ENCODE data around the gene PRR7.

The PRR7 gene

DNA sequence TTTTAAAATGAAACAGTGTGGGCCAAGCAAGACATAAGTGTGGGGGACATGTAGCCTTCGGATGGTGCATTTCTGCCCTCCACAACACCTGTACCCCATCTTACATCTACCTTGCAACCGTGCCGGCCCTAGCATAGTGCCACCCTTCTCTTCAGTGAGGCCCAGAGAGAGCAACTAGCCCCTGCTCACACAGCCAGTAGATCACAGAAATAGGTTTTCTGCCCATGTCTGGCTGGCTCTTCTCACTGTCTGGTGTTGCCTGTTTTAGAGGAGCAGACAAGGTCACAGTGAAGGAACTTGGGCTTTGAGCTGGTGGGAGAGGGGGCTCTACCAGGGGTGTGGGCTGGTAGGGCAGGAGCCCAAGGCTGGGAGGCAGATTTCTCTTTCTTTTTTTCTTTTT is 39.6 kb downstream of the PRR7 start:
- no peak for DNase-seq

DNA sequence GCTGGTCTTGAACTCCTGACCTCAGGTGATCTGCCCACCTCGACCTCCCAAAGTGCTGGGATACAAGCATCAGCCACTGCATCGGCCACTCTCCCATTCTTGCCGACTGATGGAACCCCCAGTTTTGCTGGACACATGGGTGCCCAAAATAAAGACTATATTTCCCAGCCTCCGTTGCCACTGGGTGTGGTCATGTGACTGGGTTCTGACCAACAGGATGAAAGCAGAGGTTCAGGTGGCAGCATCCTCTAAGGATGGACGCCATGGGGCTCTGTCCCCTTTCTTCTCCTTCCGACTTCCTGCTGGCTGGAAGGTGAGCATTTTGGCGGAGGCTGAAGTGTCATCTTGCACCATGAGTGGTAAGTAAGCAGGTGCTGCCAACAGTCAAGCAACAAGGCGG is 40.5 kb downstream of the PRR7 start:
- no peak for DNase-seq

DNA sequence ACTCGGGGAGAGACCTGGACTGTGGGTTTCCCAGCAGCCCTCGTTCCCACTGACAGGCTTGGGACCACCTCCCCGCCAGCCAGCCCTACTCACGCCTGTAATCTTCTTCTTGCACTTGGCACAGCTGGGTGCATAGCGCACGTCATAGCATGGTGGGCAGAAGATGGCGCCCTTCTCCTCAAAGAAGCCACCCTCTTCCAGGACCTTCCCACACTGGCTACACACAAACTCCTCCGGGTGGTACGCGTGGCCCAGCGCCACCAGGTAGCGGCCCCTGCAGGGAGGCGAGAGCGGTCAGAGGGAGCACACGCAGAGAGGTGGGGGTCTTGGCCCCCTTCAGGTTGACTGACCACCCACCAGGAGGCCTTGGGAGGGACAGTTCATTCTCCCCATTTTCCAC is 41.4 kb downstream of the PRR7 start:
- DNase-seq: no peak

DNA sequence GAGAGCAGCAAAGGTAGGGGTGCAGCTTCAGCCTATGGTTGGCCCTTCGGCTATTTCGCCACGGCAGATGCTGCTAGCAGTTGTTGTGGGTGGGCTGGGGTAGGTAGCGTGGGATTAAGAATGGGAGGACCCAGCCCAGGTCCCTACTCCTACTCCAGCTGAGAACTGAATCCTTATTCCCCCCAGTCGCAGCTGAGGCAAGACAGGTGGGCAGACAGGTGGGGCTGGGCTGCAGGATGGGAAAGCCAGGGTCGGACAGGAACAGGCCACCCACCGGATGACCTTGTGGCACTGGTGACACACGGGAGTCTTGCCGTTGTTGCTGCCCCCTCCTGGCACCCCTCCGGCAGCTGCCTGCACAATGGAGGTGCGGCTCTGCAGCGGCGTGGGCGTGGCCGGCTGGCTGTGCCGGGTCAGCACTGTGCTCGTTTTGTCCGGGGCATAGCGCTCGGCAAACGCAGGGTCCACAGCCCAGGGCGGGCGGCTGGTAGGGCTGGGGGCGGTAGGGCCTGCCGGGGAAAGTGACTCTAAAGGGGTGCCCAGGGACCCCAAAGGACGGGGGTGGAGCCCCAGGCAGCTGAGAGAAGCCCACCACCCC is 42.6 kb downstream of the PRR7 start:
- DNase-seq: no peak

DNA sequence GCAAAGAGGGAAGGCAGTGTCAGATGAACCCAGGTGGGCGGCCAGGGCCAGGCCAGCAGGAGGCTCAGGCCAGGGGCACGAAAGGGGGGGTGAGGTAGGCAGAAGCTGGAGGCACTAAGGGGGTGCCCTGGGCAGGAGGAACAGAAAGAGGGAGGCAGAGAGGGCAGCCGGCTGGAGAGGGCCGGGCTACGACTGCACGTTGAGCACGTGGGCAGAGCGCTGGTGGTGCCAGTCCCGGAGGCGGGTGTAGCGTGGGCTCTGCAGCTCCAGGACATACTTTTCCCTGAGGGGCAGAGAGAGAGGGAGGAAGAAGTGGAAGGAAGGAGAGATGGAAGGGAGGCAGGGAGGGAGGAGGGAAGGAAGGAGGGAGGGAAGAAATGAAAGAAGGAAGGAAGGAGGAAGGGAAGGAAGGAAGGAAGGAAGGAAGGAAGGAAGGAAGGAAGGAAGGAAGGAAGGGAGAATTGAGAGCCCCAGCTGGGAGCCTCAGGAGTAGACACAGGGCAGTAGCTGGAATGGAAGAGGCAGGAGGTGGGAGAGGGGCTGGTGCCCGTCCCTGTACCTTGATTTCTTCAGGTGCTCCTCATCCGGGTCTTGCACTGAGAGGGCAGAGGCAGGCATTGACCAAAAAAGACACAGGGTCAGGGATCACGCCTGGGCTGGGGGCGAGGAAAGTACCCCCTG is 43.8 kb downstream of the PRR7 start:
- DNase-seq: no peak

DNA sequence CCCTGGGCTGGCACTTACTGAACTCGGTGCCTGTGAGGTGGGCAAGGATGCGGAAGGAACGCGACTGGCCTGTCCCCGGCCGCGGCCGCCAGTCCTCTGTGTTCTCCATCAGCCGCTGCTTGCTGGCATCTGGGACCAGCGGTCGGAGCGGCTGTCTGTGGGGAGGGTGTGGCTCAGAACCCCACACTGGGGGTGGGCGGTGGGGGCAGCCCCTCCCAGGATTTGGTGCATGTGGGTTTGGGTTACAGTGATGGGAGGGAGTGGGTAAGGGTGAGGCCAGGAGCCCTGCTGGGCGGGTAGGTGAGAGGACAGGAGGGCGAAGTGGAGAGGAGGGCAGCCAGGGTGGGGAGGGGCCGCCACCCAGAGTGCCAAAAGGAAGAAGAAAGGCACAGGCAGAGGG is 44.4 kb downstream of the PRR7 start:
- no peak for DNase-seq

DNA sequence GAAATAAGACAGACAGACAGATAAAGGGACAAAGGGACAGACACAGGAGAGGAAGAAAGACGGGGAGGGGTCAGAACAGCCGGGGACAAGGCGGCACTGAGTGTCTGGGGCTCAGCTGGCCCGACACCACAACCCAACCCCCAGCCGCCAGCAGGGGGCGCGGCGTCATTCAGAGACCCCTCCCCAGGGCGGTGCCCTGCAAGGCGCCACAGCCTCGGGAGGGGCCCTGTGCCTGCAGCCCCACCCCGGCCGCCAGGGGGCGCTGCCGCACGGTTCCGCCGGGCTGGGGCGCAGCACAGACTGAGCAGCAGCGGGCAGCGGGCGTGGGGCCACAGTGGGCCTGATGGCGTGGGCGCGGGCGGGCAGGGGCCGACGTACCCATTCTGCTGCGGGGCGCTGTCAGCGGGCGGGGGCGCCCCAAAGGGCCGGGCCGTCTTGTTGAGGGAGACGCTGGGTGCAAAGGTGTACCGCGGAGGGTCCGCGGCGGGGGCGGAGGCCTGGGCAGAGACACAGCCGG is 44.9 kb downstream of the PRR7 start:
- no peak for DNase-seq

DNA sequence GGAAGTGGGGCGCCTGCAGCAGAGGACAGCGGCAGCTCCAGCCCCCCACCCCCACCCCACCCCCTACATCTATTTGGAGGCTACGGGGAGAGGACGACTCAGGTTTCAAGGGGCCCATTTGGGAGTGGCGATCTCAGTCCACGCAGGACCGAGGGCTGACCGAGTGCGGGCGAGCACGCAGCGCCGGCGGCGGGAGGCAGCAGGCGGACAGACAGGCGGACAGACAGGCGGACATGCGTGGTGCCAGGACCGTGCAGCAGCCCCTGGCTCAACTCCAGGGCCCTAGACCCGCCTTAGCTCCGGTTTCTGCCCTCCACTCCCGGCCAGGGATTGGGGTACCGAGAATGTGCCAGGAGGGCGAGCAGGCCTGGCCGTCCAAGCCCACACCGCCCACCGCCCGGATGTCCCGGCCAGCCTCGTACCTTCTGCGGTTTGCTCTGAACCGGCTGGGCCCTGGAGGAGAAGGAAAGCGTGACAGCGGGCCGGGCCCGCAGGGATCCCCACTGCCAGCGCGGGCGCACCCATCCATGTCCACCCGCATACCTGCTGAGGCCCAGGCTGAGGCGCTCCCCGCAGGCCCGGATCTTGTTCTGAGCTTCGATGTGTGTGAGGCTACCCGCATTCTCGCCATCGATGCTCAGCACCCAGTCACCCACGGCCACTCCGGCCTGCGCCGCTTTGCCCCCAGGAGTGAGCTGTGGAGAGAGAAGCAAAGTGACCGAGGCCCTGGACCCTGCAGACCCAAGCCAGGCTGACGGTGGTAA is 45.6 kb downstream of the PRR7 start:
- no peak for DNase-seq

DNA sequence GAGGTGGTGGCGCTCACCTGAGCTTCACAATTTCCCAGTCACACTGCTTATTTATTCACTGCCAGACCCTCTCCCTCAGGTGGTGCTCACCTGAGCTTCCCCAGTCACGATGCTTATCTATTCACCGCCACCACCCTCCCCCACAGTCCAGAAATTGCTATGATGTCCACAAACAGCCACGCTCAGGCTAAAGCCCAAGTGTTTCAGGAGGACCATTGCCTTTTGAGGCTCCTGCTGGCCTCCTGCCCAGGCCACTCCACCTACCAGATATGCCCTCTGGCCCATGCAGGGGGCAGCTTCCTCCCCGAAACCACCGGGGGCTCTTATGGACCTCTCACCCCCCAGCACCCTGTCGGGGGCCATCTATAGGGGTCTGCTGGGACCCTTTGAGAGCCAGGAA is 46.2 kb downstream of the PRR7 start:
- no peak for DNase-seq

DNA sequence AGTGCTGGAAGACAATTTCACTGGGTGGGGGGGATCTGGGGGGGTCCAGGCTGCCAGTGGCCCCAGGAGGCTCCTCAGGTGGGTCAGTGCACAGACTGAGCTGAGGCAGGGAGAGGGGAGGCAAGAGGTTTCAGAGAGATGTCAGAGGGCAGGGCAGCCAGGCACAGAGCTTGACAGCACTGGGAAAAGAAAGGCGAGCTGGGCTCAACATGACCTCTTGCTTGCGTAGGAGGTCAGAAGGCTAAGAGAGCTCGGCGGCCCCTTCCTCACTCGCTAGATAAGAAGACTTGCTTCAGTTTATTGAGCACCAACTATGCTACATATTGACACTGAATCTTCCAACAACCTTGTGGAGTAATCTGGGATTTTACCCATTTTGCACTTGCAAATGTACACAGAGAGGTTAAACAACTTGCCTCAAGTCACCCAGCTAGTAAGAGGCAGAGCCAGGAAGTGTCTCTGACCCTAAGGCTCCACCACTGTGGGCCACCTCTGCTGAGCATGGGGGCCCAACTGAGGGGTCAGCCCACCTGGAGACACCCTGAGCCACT is 47.3 kb downstream of the PRR7 start:
- no peak for DNase-seq

DNA sequence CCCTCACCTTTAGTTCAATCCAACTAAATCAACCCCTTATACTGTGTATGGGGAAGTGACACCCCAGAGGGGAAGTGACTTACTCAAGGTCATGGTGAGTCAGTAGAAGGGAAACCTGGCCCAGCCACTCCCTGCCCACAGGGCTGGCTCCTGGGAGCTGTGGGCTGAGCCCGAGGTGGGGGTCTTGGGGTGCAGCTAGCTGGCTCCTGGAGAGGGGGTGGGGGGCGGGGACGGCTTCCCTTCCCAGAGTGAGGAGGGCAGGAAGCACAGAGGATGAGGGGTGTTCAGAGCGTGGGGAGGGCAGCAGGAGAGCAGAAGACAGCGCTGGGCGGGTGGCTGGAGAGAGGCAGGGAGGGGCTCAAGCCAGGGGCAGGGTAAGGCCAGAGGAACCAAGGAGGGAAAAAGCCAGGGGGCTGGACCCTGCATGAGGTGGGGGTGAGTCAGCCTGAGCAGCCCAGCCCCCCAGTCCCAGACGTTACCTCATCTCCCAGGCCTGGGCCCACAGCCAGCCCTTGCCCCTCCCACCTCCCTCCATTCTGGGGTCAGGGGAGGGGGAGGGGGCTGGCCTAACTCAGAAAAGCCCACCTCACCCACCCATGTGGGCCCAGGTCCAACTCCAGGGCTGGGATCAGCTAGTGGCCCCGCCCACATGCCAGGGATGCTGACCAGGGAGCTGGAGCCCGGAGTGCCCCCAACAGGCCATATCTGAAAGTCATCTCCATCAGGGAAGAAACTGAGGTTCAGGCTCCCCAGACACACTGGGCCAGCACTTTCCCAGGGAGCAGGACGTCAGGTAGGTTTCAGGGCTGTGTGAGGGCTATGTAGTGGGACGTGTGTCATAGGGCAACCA is 48.0 kb downstream of the PRR7 start:
- no peak for DNase-seq

DNA sequence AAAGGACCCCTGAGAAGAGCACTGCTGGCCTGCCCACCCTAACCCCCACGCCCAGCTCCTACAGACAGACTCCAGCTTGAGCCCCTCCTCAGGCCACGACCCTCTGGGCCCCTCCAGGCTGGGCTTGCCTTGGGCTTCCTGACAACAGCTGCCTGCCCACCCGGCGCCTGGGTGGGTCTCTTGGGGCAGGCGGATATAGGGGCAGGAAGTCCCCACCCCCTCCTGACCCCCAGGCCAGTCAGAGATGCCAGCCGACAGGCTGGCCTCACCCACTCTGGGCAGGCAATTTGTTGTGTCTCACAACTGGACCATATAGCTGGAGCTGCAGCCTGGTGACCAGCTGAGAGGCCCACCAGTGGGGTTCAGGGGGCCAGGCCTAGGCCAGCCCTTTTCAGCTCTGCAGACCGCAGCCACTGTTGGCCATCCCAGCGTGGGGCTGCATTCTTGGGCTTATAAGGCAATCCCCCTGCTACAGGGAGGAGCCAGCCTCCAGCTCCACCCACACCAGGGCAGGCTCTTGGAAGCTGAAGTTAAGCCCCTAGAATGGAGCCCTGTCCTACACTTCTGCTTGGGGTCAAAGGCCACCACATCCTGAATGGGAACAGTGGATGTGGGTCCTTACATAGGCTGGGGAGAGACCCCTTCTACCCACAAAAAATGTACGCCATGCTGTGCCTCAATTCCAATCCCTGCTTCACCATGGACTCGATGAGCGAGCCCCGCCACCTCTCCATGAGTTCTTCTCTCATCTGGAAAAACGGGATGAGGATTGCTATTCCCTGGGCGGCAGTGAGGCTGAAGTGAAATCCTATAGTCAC is 48.8 kb downstream of the PRR7 start:
- DNase-seq: no peak

DNA sequence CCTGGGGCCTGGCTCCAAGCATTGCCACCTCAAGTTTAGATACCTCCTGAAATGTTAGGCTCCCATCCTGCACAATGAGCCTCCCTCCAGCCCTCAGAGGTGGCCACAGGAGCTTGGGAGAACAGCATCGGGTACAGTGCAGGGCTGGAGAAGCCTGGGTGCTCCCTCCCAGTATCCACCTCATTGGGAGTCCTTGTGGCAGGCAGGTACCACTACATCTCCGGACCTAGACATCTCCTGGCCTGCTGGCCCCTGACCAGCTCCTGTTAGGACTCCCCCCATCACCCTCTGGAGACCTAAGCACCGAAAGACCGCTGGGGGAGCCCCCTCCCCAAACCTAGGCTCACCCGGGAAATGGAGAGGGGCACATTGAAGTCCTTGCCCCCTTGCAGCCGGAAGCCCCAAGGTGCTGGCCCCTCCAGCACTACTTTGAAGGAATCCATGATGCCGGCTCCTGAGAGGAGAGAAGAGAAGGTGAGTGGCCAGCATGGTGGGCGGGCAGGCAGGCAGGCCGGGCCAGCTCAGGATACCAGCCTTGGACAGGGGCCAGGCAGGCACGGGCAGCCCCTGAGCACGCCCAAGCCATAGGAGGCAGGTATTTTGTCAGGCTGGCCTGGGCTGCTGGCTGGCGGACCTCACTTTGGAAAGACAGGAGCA is 49.6 kb downstream of the PRR7 start:
- DNase-seq: no peak

DNA sequence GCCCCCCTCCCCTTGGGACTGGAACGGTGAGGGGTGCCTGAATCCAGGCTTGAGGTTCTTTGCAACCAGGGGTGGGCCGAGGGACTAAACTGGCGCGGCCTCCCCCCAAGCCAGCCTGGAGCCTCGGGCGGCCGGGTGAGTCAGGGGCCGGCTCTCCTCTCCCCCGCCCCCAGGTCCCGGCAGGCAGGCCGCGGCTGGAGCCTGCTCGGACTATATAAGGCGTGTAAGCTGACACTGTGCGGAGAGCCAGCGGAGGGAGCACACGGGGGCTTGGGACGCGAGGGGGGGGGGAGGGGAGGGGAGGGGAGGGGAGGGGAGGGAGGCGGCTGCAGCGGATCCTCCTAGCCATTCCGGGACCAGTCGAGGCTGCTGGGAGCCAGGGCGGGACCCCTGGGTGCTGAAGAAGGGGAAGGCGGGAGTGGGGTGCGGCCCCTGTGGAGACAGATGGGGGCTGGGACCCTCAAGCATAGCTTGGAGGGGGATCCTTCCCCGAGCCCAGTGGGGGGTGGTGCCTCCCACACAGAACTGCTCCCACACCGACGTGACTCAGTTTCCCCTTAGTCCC is 50.2 kb downstream of the PRR7 start:
- DNase-seq: no peak

DNA sequence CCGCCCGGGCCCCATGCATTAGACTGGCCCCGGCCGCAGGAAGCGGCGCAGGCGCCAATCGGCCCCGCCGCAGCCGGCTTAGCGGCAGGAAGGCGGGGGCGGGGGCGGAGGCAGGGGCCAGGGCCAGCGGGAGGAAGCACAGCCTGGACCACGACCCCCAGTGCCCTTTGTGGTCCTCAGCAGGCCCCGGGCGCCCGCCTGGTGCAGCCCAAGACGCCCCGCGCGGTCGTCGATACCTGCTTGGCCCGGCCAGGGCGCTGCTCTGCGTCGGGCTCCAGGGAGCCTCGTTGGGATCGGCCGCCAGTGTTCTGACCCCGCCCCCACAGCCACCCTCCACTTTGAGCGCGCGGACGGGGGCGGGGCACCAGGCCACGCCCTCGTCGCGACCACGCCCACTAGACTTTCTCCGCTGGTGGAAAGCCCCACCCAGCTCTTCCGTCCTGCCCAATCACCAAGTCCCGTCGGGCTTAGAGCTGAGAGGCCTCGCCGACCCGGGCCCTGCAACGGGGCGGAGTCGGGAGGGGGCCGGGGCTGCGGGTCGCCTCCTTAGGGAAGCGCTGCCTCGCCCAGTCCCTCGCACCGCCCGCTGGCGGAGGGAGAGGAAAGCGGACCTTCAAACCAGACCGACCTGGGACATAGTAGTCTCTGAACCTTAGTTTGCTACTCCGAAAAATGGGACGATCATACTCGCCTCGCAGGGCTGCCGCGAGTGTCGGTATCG is 50.8 kb downstream of the PRR7 start, which contains the start of gene PDLIM7:
PDLIM7 (minus strand) TSS at position 313 of the 721 bp plus-strand sequence. CDS start 1,092 bp downstream, outside the sequence.
- DNase-seq: peak; percentile 69 to 91 (median 84)

DNA sequence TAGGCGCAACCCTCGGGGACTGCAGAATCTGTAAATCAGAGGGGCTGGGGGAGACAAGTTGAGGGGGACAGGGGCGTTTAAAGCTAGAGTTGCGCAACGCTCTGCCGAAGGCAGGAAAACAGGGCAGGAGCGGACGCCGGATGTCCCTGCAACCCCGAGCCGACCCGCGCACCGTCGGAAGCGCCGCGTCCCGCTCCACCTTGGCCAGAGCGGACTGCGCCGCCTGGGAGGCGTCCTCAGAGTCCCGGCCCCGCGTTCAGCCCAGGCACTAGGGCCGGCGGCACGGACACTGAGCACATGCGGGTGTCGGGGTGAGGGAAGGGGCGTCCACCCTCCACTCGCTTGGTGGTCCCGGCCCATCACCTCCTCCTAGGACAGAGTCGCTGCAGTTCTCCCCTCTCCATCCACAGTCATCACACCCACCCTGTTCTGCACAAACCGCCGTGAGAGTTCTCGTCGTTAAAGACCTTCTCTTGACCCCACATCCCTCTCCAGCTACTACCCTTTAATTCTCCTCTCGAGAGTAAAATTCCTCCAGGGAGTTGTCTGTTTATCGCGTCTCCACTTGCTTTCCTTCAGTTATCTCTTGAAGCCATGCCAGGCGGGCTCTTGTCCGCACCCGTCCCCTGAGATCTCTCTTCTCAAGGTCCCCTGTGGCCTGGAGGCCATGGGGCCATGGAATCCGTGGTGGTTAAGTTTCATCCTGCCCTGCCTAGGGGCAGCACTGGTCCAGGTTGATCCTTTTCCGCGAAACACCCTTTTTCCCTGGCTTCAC is 51.6 kb downstream of the PRR7 start:
- no peak for DNase-seq

DNA sequence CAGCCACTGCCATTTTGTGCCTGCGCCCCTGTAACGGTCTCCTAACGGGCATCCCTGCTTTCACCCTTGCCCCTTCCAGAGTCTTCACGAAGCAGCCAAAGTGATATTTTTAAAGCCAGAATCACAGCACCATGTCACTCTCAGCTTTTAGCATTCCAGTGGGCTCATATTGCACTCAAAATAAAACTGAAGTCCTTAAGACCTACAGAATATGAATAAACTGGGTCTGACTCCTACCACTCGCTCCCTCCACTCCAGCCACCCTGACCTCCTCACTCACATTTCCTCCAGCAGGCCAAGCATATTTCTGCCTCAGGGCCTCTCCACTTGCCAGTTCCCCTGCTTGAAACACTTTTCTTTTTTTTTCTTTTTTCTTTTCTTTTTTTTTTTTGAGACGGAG is 53.2 kb downstream of the PRR7 start:
- DNase-seq: no peak

DNA sequence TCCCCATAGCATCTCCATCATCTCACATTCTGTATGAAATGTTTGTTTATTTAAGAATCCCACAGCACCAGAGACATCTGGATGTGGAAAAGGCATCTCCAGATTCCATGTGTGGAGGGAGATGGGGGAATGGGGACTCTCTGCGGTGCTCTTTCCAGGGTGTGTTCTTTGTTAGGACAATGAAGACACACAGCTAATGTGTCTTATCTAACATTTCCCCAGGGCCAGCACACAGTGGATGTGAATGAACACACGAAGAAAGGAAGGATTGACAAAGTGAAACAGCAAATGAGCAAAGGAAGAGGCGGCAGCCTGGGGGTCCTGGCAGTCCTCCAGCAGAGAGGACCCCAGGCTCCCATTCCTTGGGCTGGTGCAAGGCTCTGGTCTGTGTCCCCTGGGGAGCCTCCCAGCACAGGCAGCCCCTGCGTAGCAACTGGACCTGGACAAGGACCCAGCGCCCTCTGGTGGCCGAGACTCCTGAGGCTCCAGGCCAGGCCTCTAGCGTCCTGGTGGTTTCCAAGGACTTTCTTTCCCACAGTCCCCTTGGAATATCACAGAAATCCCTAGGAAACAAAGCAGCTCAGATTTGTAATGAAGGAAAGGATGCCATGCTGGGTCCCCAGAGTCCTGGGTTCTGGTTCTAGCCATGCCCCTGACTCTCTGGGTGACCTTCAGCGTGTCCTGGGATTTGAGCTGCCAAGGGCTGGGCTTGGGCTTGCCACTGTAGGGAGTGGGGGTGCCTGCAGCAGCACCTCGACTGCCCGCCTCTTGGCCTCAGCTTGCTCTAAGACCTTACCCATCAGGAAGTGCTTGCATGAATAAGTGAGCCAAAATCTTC is 54.3 kb downstream of the PRR7 start:
- DNase-seq: peak; percentile 68 to 88 (median 82)

Data from activated naive CD4-positive, alpha-beta T cell (primary cell).